HepG2 (cell line): ENCODE data around the gene FAF2. TPM values are rescaled to one million over a fixed set of nuclear protein-coding genes. Genes with fewer than 3 reads are reported as not detected.

ENCODE experiments used
- CAMTA2 ChIP-seq: sonication (generic); formaldehyde crosslinking; IDR thresholded peaks from 2 replicates; pipeline ENCODE4 v1.4.0; 2020; ENCODE audit warnings: mild to moderate bottlenecking, missing genetic modification reagents, borderline replicate concordance
- CCAR2 ChIP-seq: fragments of 200-400 bp; formaldehyde crosslinking; optimal IDR thresholded peaks from 2 replicates; pipeline ENCODE3; 2018; ENCODE audit warnings: low read depth, mild to moderate bottlenecking, low read length, moderate library complexity
- CHD2 ChIP-seq: IDR thresholded peaks from 2 replicates; pipeline ENCODE4 v1.6.1; 2011; ENCODE audit warnings: low read depth, low read length, improper control_type of control experiment
- CTCF ChIP-seq: sonication (generic); formaldehyde crosslinking; IDR thresholded peaks from 2 replicates; pipeline ENCODE4 v1.5.0; 2020; ENCODE audit warnings: mild to moderate bottlenecking, missing genetic modification reagents, moderate library complexity
- GABPB1 ChIP-seq: IDR thresholded peaks from 2 replicates; pipeline ENCODE4 v1.6.1; 2016; ENCODE audit warnings: mild to moderate bottlenecking, missing genetic modification reagents, moderate library complexity, missing compliant biosample characterization
- HMGXB4 ChIP-seq, 2 experiments: sonication (generic) in 1 of 2; formaldehyde crosslinking in 1 of 2; IDR thresholded peaks; 2 replicates each; pipeline versions ENCODE4 v1.4.0 to v1.6.1; 2018 to 2020; ENCODE audit warnings: missing genetic modification reagents in 2 of 2, borderline replicate concordance in 1 of 2, low read depth in 1 of 2, mild to moderate bottlenecking in 1 of 2, missing biosample characterization in 1 of 2
- MAX ChIP-seq: IDR thresholded peaks from 2 replicates; pipeline ENCODE4 v1.6.1; 2012; ENCODE audit warnings: inconsistent platforms
- MTERF4 ChIP-seq: sonication (generic); formaldehyde crosslinking; IDR thresholded peaks from 2 replicates; pipeline ENCODE4 v1.8.0; 2023; ENCODE audit warnings: mild to moderate bottlenecking, missing genetic modification reagents
- RBFOX2 ChIP-seq: fragments of 200-400 bp; formaldehyde crosslinking; IDR thresholded peaks from 2 replicates; pipeline ENCODE4 v1.6.1; 2017; ENCODE audit warnings: low read depth, mild to moderate bottlenecking, low read length
- SMAD1 ChIP-seq: sonication (generic); formaldehyde crosslinking; IDR thresholded peaks from 2 replicates; pipeline ENCODE4 v1.4.0; 2020; ENCODE audit warnings: missing genetic modification reagents, low read depth, mild to moderate bottlenecking, borderline replicate concordance
- SOX6 ChIP-seq, 2 experiments: fragments of 450-650 bp in 1 of 2; sonication (generic) in 1 of 2; formaldehyde crosslinking in 1 of 2; IDR thresholded peaks; 2 replicates each; pipeline versions ENCODE4 v1.4.0 to v1.6.1; 2017 to 2020; ENCODE audit warnings: antibody characterized with exemption in 1 of 2, mild to moderate bottlenecking in 1 of 2, missing genetic modification reagents in 1 of 2
- TBX2 ChIP-seq: sonication (generic); formaldehyde crosslinking; IDR thresholded peaks from 2 replicates; pipeline ENCODE4 v1.5.0; 2020; ENCODE audit warnings: missing genetic modification reagents, mild to moderate bottlenecking, borderline replicate concordance
- YEATS4 ChIP-seq: sonication (generic); formaldehyde crosslinking; IDR thresholded peaks from 2 replicates; pipeline ENCODE4 v1.4.0; 2020; ENCODE audit warnings: missing genetic modification reagents, borderline replicate concordance
- ZBTB7A ChIP-seq: sonication (generic); formaldehyde crosslinking; IDR thresholded peaks from 2 replicates; pipeline ENCODE4 v1.8.0; 2022; ENCODE audit warnings: mild to moderate bottlenecking, missing genetic modification reagents
- ZFX ChIP-seq: sonication (generic); formaldehyde crosslinking; IDR thresholded peaks from 2 replicates; pipeline ENCODE4 v1.4.0; 2020; ENCODE audit warnings: mild to moderate bottlenecking, low read depth, missing genetic modification reagents, moderate library complexity
- ZNF280B ChIP-seq: sonication (generic); formaldehyde crosslinking; IDR thresholded peaks from 2 replicates; pipeline ENCODE4 v1.5.0; 2020; ENCODE audit warnings: missing genetic modification reagents, mild to moderate bottlenecking, borderline replicate concordance
- ZNF512 ChIP-seq: sonication (generic); formaldehyde crosslinking; IDR thresholded peaks from 2 replicates; pipeline ENCODE4 v1.4.0; 2020; ENCODE audit warnings: mild to moderate bottlenecking, missing genetic modification reagents
- ZNF546 ChIP-seq: sonication (generic); formaldehyde crosslinking; conservative IDR thresholded peaks from 2 replicates; pipeline ENCODE4 v1.8.1; 2023; ENCODE audit warnings: mild to moderate bottlenecking, missing genetic modification reagents
- ZNF572 ChIP-seq: sonication (generic); formaldehyde crosslinking; IDR thresholded peaks from 2 replicates; pipeline ENCODE4 v1.5.1; 2020; ENCODE audit warnings: mild to moderate bottlenecking, missing genetic modification reagents
- polyA plus RNA-seq, 8 experiments: library from polyadenylated mRNA; depleted of rRNA in 3 of 8; stranded (reverse) in 7 of 8; unstranded in 1 of 8; fragments of >200 nt; fragmentation: Illumina TruSeq in 4 of 8; extraction: Trizol in 4 of 8; gene quantifications; 2 replicates each; pipeline versions ENCODE4 v1.2.1 to v1.2.3, GENCODE V29; 2011 to 2016; ENCODE audit warnings: low read depth in 4 of 8, missing spikeins in 1 of 8, mixed read lengths in 1 of 8; ENCODE audit not compliant: insufficient read depth in 1 of 8
- total RNA-seq, 5 experiments: library from RNA; depleted of rRNA; stranded (reverse); fragments of >200 nt; fragmentation: Illumina TruSeq; extraction: Trizol; gene quantifications; 2 replicates each; pipeline ENCODE4 v1.2.3, GENCODE V29; 2016; ENCODE audit warnings: low read depth in 1 of 5

The FAF2 gene
- total and polyA plus RNA-seq, 2 of the 13 experiments (the other 11 are each of a cell fraction or from before 2014, with no cell fraction given) = 27.8 to 34.3 TPM

- TF ChIP-seq MTERF4 (CRISPR knock-in tag) (no peak), CAMTA2 (CRISPR knock-in tag) (peak; percentile 63; the same call in 1 of the 2 replicates), ZBTB7A (CRISPR knock-in tag) (0 out of 2 replicates have a peak, but pooled peaks have one; percentile 47), RBFOX2 (peak; percentile 60), CCAR2 (no peak), HMGXB4 (CRISPR knock-in tag; IDR thresholded peaks at IDR 0.05; ENCODE audit: borderline replicate concordance in 1 of 2, low read depth in 1 of 2) (peak in 1 of 2 experiments; percentile 42; a peak in 1 of 4 replicates), TBX2 (peak; percentile 17; the same call in 1 of the 2 replicates), GABPB1 (peak; percentile 16; the same call in 1 of the 2 replicates), MAX (peak; percentile 40; the same call in 1 of the 2 replicates), ZFX (peak; percentile 59), ZNF572 (CRISPR knock-in tag) (no peak), CTCF (0 out of 2 replicates have a peak, but pooled peaks have one; percentile 6), ZNF512 (peak; percentile 93), CHD2 (no peak), YEATS4 (CRISPR knock-in tag) (peak; percentile 60; the same call in 1 of the 2 replicates), SMAD1 (CRISPR knock-in tag) (no peak; the same call in 1 of the 2 replicates), ZNF280B (no peak; the same call in 1 of the 2 replicates), ZNF546 (CRISPR knock-in tag) (0 out of 2 replicates have a peak, but pooled peaks have one; percentile 11), SOX6 (IDR thresholded peaks at IDR 0.05) (no peak), SOX6 (CRISPR knock-in tag; IDR thresholded peaks at IDR 0.05) (0 out of 2 replicates have a peak, but pooled peaks have one; percentile 27)
Observed at GRCh38 chr5:176543428-176544182, 95.4 kb downstream of the FAF2 start (continued).
